Muscle of back (tissue), 13 donors: ENCODE data around the gene TMEM181. TPM values are rescaled to one million over a fixed set of nuclear protein-coding genes. Genes with fewer than 3 reads are reported as not detected.
"Not testable (repeated sequence)": the region's sequence is repeated elsewhere in the genome, so short reads cannot be mapped to it uniquely, and the experiment has no call there.

Source experiments
- DNase-seq, 3 donors: peaks; one replicate each; pipeline versions ENCODE4 v3.0.0 to v3.0.0-alpha.2; 2013
- long read RNA-seq, 9 donors: transcript quantifications; one replicate each; lab custom pipeline, GENCODE V29; 2026
- polyA plus RNA-seq, 10 donors: library from polyadenylated mRNA; unstranded; fragments of 120-200 nt; gene quantifications; one replicate each; pipeline ENCODE4 v1.2.1, GENCODE V29; 2013; ENCODE audit not compliant: insufficient read length in 10 of 10

TMEM181 gene
- 10 to 100 TPM; 14.0 to 21.5 (median 19.2) TPM for polyA plus RNA-seq
- long read RNA-seq, donor 1 = 0 reads
- long read RNA-seq, donor 2, partial matches to known transcripts = 0 of 6 reads
- long read RNA-seq, donor 2, other reads (novel, unspliced or antisense) = 6 of 6 reads
- long read RNA-seq, donor 3 = 0 reads
- long read RNA-seq, donor 4 = 0 reads
- long read RNA-seq, donor 5 = 0 reads
- long read RNA-seq, donor 6, partial matches to known transcripts = 0 of 6 reads
- long read RNA-seq, donor 6, other reads (novel, unspliced or antisense) = 6 of 6 reads
- long read RNA-seq, donor 7 = 0 reads
- long read RNA-seq, donor 8 = 0 reads
- long read RNA-seq, donor 9 = 0 reads

GRCh38 chr6:158559895-158560835 is at the start of gene TMEM181:
Gene TMEM181 (plus strand): TSS chr6:158560091. CDS start chr6:158560225, 134 bp downstream.
- peak; percentile 82 to 95 (median 93) for DNase-seq

- no peak for DNase-seq
Observed at GRCh38 chr6:158512809-158513208, 47.1 kb upstream of the TMEM181 start.

- DNase-seq = no peak
Observed at GRCh38 chr6:158514176-158514575, 45.7 kb upstream of the TMEM181 start.

GRCh38 chr6:158514991-158515390 is 44.9 kb upstream of the TMEM181 start:
- DNase-seq = no peak

- DNase-seq = peak in 1 of 3 donors; percentile 28
Observed at GRCh38 chr6:158516098-158516497, 43.8 kb upstream of the TMEM181 start.

- DNase-seq = no peak
Observed at GRCh38 chr6:158517038-158517437, 42.9 kb upstream of the TMEM181 start.

- DNase-seq = no peak
Observed at GRCh38 chr6:158517581-158517980, 42.3 kb upstream of the TMEM181 start.

- peak; percentile 33 to 72 (median 44) for DNase-seq
Observed at GRCh38 chr6:158518191-158519127, 41.4 kb upstream of the TMEM181 start.

GRCh38 chr6:158519300-158519699 is 40.6 kb upstream of the TMEM181 start:
- no peak for DNase-seq

- no peak for DNase-seq
Observed at GRCh38 chr6:158519761-158520160, 40.1 kb upstream of the TMEM181 start.

GRCh38 chr6:158520975-158521374 is 38.9 kb upstream of the TMEM181 start:
- not testable (repeated sequence) for DNase-seq

- no peak for DNase-seq
Observed at GRCh38 chr6:158521759-158522158, 38.1 kb upstream of the TMEM181 start.

- DNase-seq = no peak
Observed at GRCh38 chr6:158522616-158523015, 37.3 kb upstream of the TMEM181 start.

GRCh38 chr6:158524311-158524710 is 35.6 kb upstream of the TMEM181 start:
- DNase-seq = no peak

GRCh38 chr6:158527858-158528257 is 32.0 kb upstream of the TMEM181 start:
- DNase-seq = not testable (repeated sequence)

- no peak for DNase-seq
Observed at GRCh38 chr6:158528826-158529225, 31.1 kb upstream of the TMEM181 start.

- DNase-seq = no peak
Observed at GRCh38 chr6:158529629-158530028, 30.3 kb upstream of the TMEM181 start.

GRCh38 chr6:158531566-158531965 is 28.3 kb upstream of the TMEM181 start:
- DNase-seq = no peak

- DNase-seq = no peak
Observed at GRCh38 chr6:158531970-158532369, 27.9 kb upstream of the TMEM181 start.

GRCh38 chr6:158536084-158536890 is 23.6 kb upstream of the TMEM181 start:
- DNase-seq = peak; percentile 71 to 90 (median 88)
